GM18951 (cell line): ENCODE results near the gene KRTAP5-11.
"Not testable (repeated sequence)": the region's sequence is repeated elsewhere in the genome, so short reads cannot be mapped to it uniquely, and the experiment has no call there.

ENCODE experiments used
- POLR2A ChIP-seq: IDR thresholded peaks from 4 replicates; pipeline ENCODE4 v1.6.1; 2011; ENCODE audit warnings: mild to moderate bottlenecking; ENCODE audit not compliant: insufficient read length, insufficient read depth; ENCODE audit errors: extremely low read depth
- in situ Hi-C: fragments of 300-500 bp; cut with MboI; formaldehyde crosslinking; loops from one replicate; pipeline ENCODE4 v1.12.0; 2022; ENCODE audit warnings: low sequenced_read_pairs, mixed read lengths, inconsistent platforms; ENCODE audit not compliant: unreplicated experiment

Gene KRTAP5-11

GRCh38 chr11:71543866-71544265 is 38.8 kb downstream of the KRTAP5-11 start:
- TF ChIP-seq POLR2A, result no peak
- in situ Hi-C loops, result no loop called here

- in situ Hi-C loops, result no loop called here
Observed at GRCh38 chr11:71542879-71543777, 39.5 kb downstream of the KRTAP5-11 start.

GRCh38 chr11:71542382-71542781 is 40.3 kb downstream of the KRTAP5-11 start:
- in situ Hi-C loops, result no loop called here
- no peak for TF ChIP-seq POLR2A

More at GRCh38 chr11:71542879-71543777, 39.5 kb downstream of the KRTAP5-11 start:
- no peak for TF ChIP-seq POLR2A

- in situ Hi-C loops, result not testable (repeated sequence)
Observed at GRCh38 chr11:71540521-71541304, 42.0 kb downstream of the KRTAP5-11 start.

GRCh38 chr11:71539971-71540370 is 42.7 kb downstream of the KRTAP5-11 start:
- in situ Hi-C loops, result not testable (repeated sequence)

- in situ Hi-C loops, result no loop called here
- TF ChIP-seq POLR2A, result no peak
Observed at GRCh38 chr11:71539017-71539416, 43.7 kb downstream of the KRTAP5-11 start.

GRCh38 chr11:71538666-71538990 is 44.0 kb downstream of the KRTAP5-11 start:
- TF ChIP-seq POLR2A, result no peak
- in situ Hi-C loops, result no loop called here

- in situ Hi-C loops, result not testable (repeated sequence)
Observed at GRCh38 chr11:71537977-71538665, 44.6 kb downstream of the KRTAP5-11 start, which contains the start of gene KRTAP5-8. Gene KRTAP5-8 (plus strand): TSS chr11:71538025. CDS start chr11:71538056, 31 bp downstream.

GRCh38 chr11:71537537-71537936 is 45.1 kb downstream of the KRTAP5-11 start:
- in situ Hi-C loops, result no loop called here
- no peak for TF ChIP-seq POLR2A

GRCh38 chr11:71535825-71536224 is 46.9 kb downstream of the KRTAP5-11 start:
- in situ Hi-C loops, result no loop called here
- TF ChIP-seq POLR2A, result no peak

- in situ Hi-C loops, result not testable (repeated sequence)
Observed at GRCh38 chr11:71534711-71535608, 47.7 kb downstream of the KRTAP5-11 start.

- no peak for TF ChIP-seq POLR2A
- in situ Hi-C loops, result no loop called here
Observed at GRCh38 chr11:71532036-71532610, 50.6 kb downstream of the KRTAP5-11 start.
